ENCODE results near the gene ARID1B. TPM values are rescaled to one million over a fixed set of nuclear protein-coding genes. Genes with fewer than 3 reads are reported as not detected.

Gene ARID1B
- total and polyA plus RNA-seq, 2 of the 13 experiments (the other 11 are each of a cell fraction or from before 2014, with no cell fraction given) = 20.1 to 32.6 TPM

DNA sequence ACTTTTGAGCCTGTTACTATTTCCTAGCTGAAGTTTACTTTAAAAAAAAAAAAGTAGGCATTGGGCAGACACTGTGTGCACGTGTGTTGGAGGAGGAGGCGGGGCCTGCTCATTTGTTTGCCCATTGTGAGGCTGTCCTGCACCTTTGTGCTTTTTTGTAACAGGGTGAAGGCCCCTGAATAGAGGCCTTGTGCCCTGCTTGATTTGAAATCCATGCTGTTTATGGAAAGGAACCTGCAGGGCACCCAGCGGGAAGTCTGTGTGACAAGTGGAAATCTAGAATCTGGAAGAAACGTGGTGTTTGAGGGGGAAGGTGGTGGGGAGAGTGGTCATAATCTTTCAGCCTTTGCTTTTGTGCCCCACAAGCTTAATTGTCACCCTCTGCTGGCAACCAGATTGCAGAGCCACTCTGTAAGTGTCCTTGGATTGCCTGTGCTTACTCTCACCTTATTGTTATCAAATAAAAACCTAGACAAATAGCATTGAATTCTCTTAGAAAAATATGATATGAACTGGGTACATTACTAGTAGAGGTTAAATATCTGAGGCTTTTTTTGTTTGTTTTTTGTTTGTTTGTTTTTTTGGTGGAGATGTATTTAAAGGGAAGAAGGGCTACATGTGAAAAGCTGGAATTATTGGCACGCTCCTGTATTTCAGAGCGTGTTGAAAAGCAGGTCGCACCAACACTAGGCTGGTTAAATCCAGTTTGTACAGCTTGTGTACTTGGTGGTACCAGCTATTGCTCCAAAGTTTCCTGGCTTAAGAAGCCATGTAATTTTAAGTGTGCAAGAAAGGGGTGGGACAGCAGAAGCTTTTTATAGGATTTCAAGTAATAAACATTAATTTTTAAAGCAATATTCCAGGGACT lies 156.3 kb downstream of the ARID1B start (continued):
- no peak for TF ChIP-seq CEBPB (IDR thresholded peaks at IDR 0.05; ENCODE audit: borderline replicate concordance, low read depth, low read length)
- 0 out of 2 replicates have a peak, but pooled peaks have one; percentile 12 for TF ChIP-seq LCORL (IDR thresholded peaks at IDR 0.05)
- peak; percentile 28; the same call in 1 of the 2 replicates for TF ChIP-seq LCORL (CRISPR knock-in tag; IDR thresholded peaks at IDR 0.05)
- TF ChIP-seq, protein P1, sequence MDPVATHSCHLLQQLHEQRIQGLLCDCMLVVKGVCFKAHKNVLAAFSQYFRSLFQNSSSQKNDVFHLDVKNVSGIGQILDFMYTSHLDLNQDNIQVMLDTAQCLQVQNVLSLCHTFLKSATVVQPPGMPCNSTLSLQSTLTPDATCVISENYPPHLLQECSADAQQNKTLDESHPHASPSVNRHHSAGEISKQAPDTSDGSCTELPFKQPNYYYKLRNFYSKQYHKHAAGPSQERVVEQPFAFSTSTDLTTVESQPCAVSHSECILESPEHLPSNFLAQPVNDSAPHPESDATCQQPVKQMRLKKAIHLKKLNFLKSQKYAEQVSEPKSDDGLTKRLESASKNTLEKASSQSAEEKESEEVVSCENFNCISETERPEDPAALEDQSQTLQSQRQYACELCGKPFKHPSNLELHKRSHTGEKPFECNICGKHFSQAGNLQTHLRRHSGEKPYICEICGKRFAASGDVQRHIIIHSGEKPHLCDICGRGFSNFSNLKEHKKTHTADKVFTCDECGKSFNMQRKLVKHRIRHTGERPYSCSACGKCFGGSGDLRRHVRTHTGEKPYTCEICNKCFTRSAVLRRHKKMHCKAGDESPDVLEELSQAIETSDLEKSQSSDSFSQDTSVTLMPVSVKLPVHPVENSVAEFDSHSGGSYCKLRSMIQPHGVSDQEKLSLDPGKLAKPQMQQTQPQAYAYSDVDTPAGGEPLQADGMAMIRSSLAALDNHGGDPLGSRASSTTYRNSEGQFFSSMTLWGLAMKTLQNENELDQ (CRISPR knock-in tag; IDR thresholded peaks at IDR 0.05; ENCODE audit: borderline replicate concordance) = no peak
- TF ChIP-seq, protein P2, sequence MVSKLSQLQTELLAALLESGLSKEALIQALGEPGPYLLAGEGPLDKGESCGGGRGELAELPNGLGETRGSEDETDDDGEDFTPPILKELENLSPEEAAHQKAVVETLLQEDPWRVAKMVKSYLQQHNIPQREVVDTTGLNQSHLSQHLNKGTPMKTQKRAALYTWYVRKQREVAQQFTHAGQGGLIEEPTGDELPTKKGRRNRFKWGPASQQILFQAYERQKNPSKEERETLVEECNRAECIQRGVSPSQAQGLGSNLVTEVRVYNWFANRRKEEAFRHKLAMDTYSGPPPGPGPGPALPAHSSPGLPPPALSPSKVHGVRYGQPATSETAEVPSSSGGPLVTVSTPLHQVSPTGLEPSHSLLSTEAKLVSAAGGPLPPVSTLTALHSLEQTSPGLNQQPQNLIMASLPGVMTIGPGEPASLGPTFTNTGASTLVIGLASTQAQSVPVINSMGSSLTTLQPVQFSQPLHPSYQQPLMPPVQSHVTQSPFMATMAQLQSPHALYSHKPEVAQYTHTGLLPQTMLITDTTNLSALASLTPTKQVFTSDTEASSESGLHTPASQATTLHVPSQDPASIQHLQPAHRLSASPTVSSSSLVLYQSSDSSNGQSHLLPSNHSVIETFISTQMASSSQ (IDR thresholded peaks at IDR 0.05; ENCODE audit: low read depth) = 0 out of 2 replicates have a peak, but pooled peaks have one; percentile 16
- TF ChIP-seq, protein P2 (CRISPR knock-in tag; IDR thresholded peaks at IDR 0.05; ENCODE audit: borderline replicate concordance) = peak; percentile 12; the same call in 1 of the 2 replicates
- TF ChIP-seq, protein P3, sequence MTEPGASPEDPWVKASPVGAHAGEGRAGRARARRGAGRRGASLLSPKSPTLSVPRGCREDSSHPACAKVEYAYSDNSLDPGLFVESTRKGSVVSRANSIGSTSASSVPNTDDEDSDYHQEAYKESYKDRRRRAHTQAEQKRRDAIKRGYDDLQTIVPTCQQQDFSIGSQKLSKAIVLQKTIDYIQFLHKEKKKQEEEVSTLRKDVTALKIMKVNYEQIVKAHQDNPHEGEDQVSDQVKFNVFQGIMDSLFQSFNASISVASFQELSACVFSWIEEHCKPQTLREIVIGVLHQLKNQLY (CRISPR knock-in tag; IDR thresholded peaks at IDR 0.05) = peak; percentile 85
- TF ChIP-seq CENPT (CRISPR knock-in tag; IDR thresholded peaks at IDR 0.05; ENCODE audit: low read depth) = no peak
- TF ChIP-seq MED13 (CRISPR knock-in tag; IDR thresholded peaks at IDR 0.05) = no peak
- no peak for TF ChIP-seq NKX3-1 (CRISPR knock-in tag; IDR thresholded peaks at IDR 0.05)
- no peak for TF ChIP-seq ZNF577 (CRISPR knock-in tag; IDR thresholded peaks at IDR 0.05; ENCODE audit: borderline replicate concordance, low read depth)
- TF ChIP-seq, protein P4, sequence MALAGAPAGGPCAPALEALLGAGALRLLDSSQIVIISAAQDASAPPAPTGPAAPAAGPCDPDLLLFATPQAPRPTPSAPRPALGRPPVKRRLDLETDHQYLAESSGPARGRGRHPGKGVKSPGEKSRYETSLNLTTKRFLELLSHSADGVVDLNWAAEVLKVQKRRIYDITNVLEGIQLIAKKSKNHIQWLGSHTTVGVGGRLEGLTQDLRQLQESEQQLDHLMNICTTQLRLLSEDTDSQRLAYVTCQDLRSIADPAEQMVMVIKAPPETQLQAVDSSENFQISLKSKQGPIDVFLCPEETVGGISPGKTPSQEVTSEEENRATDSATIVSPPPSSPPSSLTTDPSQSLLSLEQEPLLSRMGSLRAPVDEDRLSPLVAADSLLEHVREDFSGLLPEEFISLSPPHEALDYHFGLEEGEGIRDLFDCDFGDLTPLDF (CRISPR knock-in tag; IDR thresholded peaks at IDR 0.05) = no peak
- no peak for TF ChIP-seq CCAR2 (optimal IDR thresholded peaks at IDR 0.05; ENCODE audit: low read depth, low read length)
- TF ChIP-seq, protein P5, sequence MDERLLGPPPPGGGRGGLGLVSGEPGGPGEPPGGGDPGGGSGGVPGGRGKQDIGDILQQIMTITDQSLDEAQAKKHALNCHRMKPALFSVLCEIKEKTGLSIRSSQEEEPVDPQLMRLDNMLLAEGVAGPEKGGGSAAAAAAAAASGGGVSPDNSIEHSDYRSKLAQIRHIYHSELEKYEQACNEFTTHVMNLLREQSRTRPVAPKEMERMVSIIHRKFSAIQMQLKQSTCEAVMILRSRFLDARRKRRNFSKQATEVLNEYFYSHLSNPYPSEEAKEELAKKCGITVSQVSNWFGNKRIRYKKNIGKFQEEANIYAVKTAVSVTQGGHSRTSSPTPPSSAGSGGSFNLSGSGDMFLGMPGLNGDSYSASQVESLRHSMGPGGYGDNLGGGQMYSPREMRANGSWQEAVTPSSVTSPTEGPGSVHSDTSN (CRISPR knock-in tag; IDR thresholded peaks at IDR 0.05) = no peak
- TF ChIP-seq, protein P6, sequence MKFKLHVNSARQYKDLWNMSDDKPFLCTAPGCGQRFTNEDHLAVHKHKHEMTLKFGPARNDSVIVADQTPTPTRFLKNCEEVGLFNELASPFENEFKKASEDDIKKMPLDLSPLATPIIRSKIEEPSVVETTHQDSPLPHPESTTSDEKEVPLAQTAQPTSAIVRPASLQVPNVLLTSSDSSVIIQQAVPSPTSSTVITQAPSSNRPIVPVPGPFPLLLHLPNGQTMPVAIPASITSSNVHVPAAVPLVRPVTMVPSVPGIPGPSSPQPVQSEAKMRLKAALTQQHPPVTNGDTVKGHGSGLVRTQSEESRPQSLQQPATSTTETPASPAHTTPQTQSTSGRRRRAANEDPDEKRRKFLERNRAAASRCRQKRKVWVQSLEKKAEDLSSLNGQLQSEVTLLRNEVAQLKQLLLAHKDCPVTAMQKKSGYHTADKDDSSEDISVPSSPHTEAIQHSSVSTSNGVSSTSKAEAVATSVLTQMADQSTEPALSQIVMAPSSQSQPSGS (CRISPR knock-in tag; IDR thresholded peaks at IDR 0.05) = peak; percentile 46; the same call in 1 of the 2 replicates
- TF ChIP-seq ZSCAN29 (CRISPR knock-in tag; conservative IDR thresholded peaks at IDR 0.05) = peak; percentile 81
- TF ChIP-seq RARG (CRISPR knock-in tag; IDR thresholded peaks at IDR 0.05; ENCODE audit: low read depth) = no peak
- TF ChIP-seq ZNF101 (CRISPR knock-in tag; IDR thresholded peaks at IDR 0.05; ENCODE audit: borderline replicate concordance, low read depth) = no peak
